DND-41 (cell line): ENCODE data around the gene DOC2B.

Source experiments
- CTCF ChIP-seq: IDR thresholded peaks from 2 replicates; pipeline ENCODE4 v1.5.1; 2012; ENCODE audit warnings: borderline replicate concordance, low read length, moderate library complexity, mild to moderate bottlenecking; ENCODE audit not compliant: poor library complexity, severe bottlenecking; ENCODE audit errors: extremely low read depth
- EZH2 ChIP-seq: IDR thresholded peaks from 3 replicates; pipeline ENCODE4 v1.6.1; 2012; ENCODE audit warnings: borderline replicate concordance, low read depth, mild to moderate bottlenecking, moderate library complexity, low read length, inconsistent platforms; ENCODE audit not compliant: severe bottlenecking

GRCh38 chr17:145671-146541, 35.5 kb downstream of the DOC2B start:
- TF ChIP-seq CTCF, result no peak
- no peak for TF ChIP-seq EZH2
